PC-9 (cell line): Measurements from ENCODE around the gene SLX4.

Experiments used
- EZH2 ChIP-seq: fragments of 200-600 bp; sonication (generic); IDR thresholded peaks from 2 replicates; pipeline ENCODE4 v1.8.0; 2017; ENCODE audit warnings: antibody characterized with exemption, low read depth
- TF ChIP-seq, protein P1 (sequence below): fragments of 200-600 bp; sonication (generic); conservative IDR thresholded peaks from 2 replicates; pipeline ENCODE4 v1.6.1; 2017; ENCODE audit warnings: mixed run types, antibody characterized with exemption, mild to moderate bottlenecking, moderate library complexity

DNA sequence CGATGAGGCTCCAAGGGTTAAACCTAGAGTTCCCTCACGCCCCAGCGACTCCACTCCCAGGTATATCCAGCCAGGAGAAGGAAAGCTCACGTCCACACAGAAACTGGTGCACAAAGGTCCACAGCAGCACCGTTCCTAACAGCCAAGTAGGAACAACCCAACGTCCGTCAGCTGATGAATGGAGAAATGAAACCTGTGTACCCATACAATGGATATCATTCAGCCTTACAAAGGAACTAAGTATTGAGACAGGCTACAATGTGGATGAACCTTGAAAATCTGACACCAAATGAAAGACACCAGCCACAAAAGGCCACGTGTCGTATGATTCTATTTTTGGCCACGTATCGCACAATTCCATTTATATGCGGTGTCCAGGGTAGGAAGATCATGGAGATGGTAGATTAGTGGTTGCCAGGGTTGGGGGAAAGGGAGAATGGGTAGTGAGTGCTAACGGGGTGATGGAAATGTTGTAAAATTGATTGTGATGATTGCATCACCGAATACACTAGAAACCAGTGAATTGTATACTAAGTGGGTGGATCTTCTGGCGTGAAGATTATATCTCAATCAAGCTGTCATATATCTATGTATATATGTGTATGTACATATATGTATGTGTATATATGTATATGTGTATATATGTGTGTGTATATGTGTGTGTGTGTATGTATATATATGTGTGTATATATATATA, 64.3 kb downstream of the SLX4 start:
- TF ChIP-seq, protein P1, sequence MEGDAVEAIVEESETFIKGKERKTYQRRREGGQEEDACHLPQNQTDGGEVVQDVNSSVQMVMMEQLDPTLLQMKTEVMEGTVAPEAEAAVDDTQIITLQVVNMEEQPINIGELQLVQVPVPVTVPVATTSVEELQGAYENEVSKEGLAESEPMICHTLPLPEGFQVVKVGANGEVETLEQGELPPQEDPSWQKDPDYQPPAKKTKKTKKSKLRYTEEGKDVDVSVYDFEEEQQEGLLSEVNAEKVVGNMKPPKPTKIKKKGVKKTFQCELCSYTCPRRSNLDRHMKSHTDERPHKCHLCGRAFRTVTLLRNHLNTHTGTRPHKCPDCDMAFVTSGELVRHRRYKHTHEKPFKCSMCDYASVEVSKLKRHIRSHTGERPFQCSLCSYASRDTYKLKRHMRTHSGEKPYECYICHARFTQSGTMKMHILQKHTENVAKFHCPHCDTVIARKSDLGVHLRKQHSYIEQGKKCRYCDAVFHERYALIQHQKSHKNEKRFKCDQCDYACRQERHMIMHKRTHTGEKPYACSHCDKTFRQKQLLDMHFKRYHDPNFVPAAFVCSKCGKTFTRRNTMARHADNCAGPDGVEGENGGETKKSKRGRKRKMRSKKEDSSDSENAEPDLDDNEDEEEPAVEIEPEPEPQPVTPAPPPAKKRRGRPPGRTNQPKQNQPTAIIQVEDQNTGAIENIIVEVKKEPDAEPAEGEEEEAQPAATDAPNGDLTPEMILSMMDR, result no peak
- no peak for TF ChIP-seq EZH2
